HFFc6 (cell line): ENCODE data around the gene SPRYD3. TPM values are rescaled to one million over a fixed set of nuclear protein-coding genes. Genes with fewer than 3 reads are reported as not detected.
A peak's percentile ranks its signal among the peaks of the same experiment; 100 is the strongest.
"Not testable (repeated sequence)": the region's sequence is repeated elsewhere in the genome, so short reads cannot be mapped to it uniquely, and the experiment has no call there.

Experiments used
- DNase-seq: peaks from one replicate; pipeline ENCODE4 v3.0.0-alpha.2; 2018
- H3K27ac Mint-ChIP-seq: 2 replicates; pipeline ENCODE4 v1.8.0; 2020; ENCODE audit warnings: mild to moderate bottlenecking, mixed read lengths
- H3K27me3 Mint-ChIP-seq: 2 replicates; pipeline ENCODE4 v1.8.0; 2021; ENCODE audit warnings: mild to moderate bottlenecking, moderate library complexity, mixed read lengths; ENCODE audit not compliant: insufficient read depth
- H3K36me3 Mint-ChIP-seq: 2 replicates; pipeline ENCODE4 v1.8.0; 2021; ENCODE audit warnings: low read depth, mixed read lengths
- H3K4me1 Mint-ChIP-seq: 2 replicates; pipeline ENCODE4 v1.8.0; 2020; ENCODE audit warnings: low read depth, mixed read lengths
- H3K4me3 Mint-ChIP-seq: 2 replicates; pipeline ENCODE4 v1.8.0; 2020; ENCODE audit warnings: mild to moderate bottlenecking, moderate library complexity, mixed read lengths
- H3K9me3 Mint-ChIP-seq: 2 replicates; pipeline ENCODE4 v1.8.0; 2020; ENCODE audit warnings: mild to moderate bottlenecking, mixed read lengths
- total RNA-seq, 6 experiments: library from RNA; stranded (reverse); fragmentation: NEBNext Ultra II Directional; extraction: Animal tissue kit (Norgen Biotek cat#: 25700); gene quantifications; 2 replicates in 1 of 6; 3 replicates in 5 of 6; pipeline ENCODE4 v1.2.3, GENCODE V29; 2021
- TF ChIP-seq, protein P1 (sequence below): fragments of 200-600 bp; sonication (generic); IDR thresholded peaks from 2 replicates; pipeline ENCODE4 v1.5.0; 2021; ENCODE audit warnings: antibody characterized with exemption, mild to moderate bottlenecking

SPRYD3 gene
- total RNA-seq, 6 experiments from 2014 or later: 50.5 to 59.4 (median 54.9) TPM

GRCh38 chr12:53042607-53043454, 36.4 kb downstream of the SPRYD3 start:
- Mint-ChIP-seq H3K27ac (peak overlapping the region; percentile 31), H3K4me3 (no peak overlapping the region)

GRCh38 chr12:53039851-53040250, 39.3 kb downstream of the SPRYD3 start:
- no peak overlapping the region for H3K27ac Mint-ChIP-seq
- TF ChIP-seq, protein P1, sequence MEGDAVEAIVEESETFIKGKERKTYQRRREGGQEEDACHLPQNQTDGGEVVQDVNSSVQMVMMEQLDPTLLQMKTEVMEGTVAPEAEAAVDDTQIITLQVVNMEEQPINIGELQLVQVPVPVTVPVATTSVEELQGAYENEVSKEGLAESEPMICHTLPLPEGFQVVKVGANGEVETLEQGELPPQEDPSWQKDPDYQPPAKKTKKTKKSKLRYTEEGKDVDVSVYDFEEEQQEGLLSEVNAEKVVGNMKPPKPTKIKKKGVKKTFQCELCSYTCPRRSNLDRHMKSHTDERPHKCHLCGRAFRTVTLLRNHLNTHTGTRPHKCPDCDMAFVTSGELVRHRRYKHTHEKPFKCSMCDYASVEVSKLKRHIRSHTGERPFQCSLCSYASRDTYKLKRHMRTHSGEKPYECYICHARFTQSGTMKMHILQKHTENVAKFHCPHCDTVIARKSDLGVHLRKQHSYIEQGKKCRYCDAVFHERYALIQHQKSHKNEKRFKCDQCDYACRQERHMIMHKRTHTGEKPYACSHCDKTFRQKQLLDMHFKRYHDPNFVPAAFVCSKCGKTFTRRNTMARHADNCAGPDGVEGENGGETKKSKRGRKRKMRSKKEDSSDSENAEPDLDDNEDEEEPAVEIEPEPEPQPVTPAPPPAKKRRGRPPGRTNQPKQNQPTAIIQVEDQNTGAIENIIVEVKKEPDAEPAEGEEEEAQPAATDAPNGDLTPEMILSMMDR: no peak
- H3K9me3 Mint-ChIP-seq: no peaks in the 10 kb centered on the region
- H3K27me3 Mint-ChIP-seq: peaks cover 7% of the 10 kb centered on the region
- H3K4me3 Mint-ChIP-seq: no peak overlapping the region
- peaks cover 48% of the 10 kb centered on the region for H3K36me3 Mint-ChIP-seq
- DNase-seq: no peak
- H3K4me1 Mint-ChIP-seq: peaks cover 25% of the 10 kb centered on the region

More at GRCh38 chr12:53042607-53043454, 36.4 kb downstream of the SPRYD3 start:
- Mint-ChIP-seq H3K36me3 (peaks cover 32% of the 10 kb centered on the region), H3K9me3 (no peaks in the 10 kb centered on the region), H3K4me1 (peaks cover 48% of the 10 kb centered on the region), H3K27me3 (peaks cover 10% of the 10 kb centered on the region)
- DNase-seq: no peak
- TF ChIP-seq, protein P1: no peak

DNA sequence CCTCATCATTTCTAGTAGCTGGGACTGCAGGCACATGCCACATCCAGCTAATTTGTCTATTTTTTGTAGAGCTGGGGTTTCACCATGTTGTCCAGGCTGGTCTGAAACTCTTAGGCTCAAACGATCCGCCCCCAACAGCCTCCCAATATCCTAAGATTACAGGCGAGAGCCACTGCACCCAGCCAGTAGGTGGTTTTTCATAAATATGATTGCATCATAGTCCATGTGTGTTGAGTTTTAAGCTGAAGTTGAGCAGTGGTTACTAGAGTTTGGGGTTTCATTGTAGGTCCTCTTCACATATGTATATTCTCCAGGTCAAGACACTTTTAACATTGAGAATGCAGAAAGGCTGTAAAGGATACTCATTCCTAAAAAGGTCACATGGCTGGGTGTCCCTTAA, 42.4 kb downstream of the SPRYD3 start:
- H3K4me1 Mint-ChIP-seq: peaks cover 16% of the 10 kb centered on the region
- no peaks in the 10 kb centered on the region for H3K9me3 Mint-ChIP-seq
- peaks cover 2% of the 10 kb centered on the region for H3K27me3 Mint-ChIP-seq
- H3K27ac Mint-ChIP-seq: peak overlapping the region; percentile 32; the same call in 1 of the 2 replicates
- no peak for DNase-seq
- peaks cover 50% of the 10 kb centered on the region for H3K36me3 Mint-ChIP-seq
- no peak overlapping the region for H3K4me3 Mint-ChIP-seq
- TF ChIP-seq, protein P1: no peak

DNA sequence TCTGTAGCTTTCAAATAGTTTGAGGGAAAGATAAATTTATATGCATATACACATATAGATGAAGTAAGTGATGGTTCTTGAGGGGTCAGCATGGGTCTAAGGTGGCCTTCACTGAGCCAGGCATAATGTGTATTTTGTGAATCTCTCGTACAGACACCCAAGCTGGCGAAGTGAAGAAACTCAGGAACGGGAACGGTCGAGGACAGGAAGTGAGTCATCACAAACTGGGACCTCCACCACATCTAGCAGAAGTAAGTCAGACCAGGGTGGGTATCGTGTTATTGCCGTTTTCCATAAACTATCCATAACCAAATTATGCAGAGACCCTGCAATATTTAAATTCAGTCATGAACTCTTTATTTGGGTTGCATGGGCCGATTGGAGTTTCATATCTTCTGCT, 44.7 kb downstream of the SPRYD3 start:
- TF ChIP-seq, protein P1: no peak
- Mint-ChIP-seq H3K27ac (peak overlapping the region; percentile 65), H3K4me3 (no peak overlapping the region), H3K36me3 (peaks cover 55% of the 10 kb centered on the region), H3K4me1 (peaks cover 12% of the 10 kb centered on the region), H3K9me3 (no peaks in the 10 kb centered on the region), H3K27me3 (peaks cover 2% of the 10 kb centered on the region)
- DNase-seq: no peak

- not testable (repeated sequence) for H3K27me3 Mint-ChIP-seq, H3K9me3 Mint-ChIP-seq, DNase-seq, H3K4me3 Mint-ChIP-seq, H3K4me1 Mint-ChIP-seq, H3K27ac Mint-ChIP-seq
- H3K36me3 Mint-ChIP-seq: peaks cover 50% of the 10 kb centered on the region
Observed at GRCh38 chr12:53033832-53034231, 45.4 kb downstream of the SPRYD3 start.

- no peak overlapping the region for H3K4me3 Mint-ChIP-seq
- peaks cover 48% of the 10 kb centered on the region for H3K36me3 Mint-ChIP-seq
- TF ChIP-seq, protein P1: peak; percentile 29; the same call in 1 of the 2 replicates
- DNase-seq: no peak
- no peaks in the 10 kb centered on the region for H3K4me1 Mint-ChIP-seq
- H3K27ac Mint-ChIP-seq: no peak overlapping the region
- H3K9me3 Mint-ChIP-seq: no peaks in the 10 kb centered on the region
- peaks cover 2% of the 10 kb centered on the region for H3K27me3 Mint-ChIP-seq
Observed at GRCh38 chr12:53031616-53032015, 47.6 kb downstream of the SPRYD3 start.

GRCh38 chr12:53027014-53027413, 52.2 kb downstream of the SPRYD3 start:
- H3K36me3 Mint-ChIP-seq: peaks cover 46% of the 10 kb centered on the region
- H3K27ac Mint-ChIP-seq, DNase-seq, H3K4me1 Mint-ChIP-seq, H3K9me3 Mint-ChIP-seq, H3K4me3 Mint-ChIP-seq, H3K27me3 Mint-ChIP-seq: not testable (repeated sequence)
